ENCODE results near the gene ZFYVE19. TPM values are rescaled to one million over a fixed set of nuclear protein-coding genes. Genes with fewer than 3 reads are reported as not detected.

ZFYVE19 gene
- total and polyA plus RNA-seq, 8 donors = 23.6 to 32.3 (median 29.7) TPM

GRCh38 chr15:40787344-40787841 is 19.5 kb upstream of the ZFYVE19 start:
- intact Hi-C loops (cut with DNase I) = no loop called here
- DNase-seq (peak in 2 of 4 donors; percentile 57 to 76), ATAC-seq (peak; percentile 71)
- H3K27ac ChIP-seq = peak overlapping the region; percentile 66 to 67
- H3K4me3 ChIP-seq = no peak overlapping the region
- H3K36me3 ChIP-seq = peaks cover 0 to 10% of the 10 kb centered on the region in 2 donors
- H3K4me1 ChIP-seq = peaks cover 8 to 32% of the 10 kb centered on the region in 2 donors
- H3K9me3 ChIP-seq = no peaks in the 10 kb centered on the region
- H3K27me3 ChIP-seq = no peaks in the 10 kb centered on the region
- TF ChIP-seq, protein P1, sequence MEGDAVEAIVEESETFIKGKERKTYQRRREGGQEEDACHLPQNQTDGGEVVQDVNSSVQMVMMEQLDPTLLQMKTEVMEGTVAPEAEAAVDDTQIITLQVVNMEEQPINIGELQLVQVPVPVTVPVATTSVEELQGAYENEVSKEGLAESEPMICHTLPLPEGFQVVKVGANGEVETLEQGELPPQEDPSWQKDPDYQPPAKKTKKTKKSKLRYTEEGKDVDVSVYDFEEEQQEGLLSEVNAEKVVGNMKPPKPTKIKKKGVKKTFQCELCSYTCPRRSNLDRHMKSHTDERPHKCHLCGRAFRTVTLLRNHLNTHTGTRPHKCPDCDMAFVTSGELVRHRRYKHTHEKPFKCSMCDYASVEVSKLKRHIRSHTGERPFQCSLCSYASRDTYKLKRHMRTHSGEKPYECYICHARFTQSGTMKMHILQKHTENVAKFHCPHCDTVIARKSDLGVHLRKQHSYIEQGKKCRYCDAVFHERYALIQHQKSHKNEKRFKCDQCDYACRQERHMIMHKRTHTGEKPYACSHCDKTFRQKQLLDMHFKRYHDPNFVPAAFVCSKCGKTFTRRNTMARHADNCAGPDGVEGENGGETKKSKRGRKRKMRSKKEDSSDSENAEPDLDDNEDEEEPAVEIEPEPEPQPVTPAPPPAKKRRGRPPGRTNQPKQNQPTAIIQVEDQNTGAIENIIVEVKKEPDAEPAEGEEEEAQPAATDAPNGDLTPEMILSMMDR (IDR thresholded peaks at IDR 0.05) = no peak

GRCh38 chr15:40787991-40788390 is 18.9 kb upstream of the ZFYVE19 start:
- H3K9me3 ChIP-seq = no peaks in the 10 kb centered on the region
- no peak overlapping the region for H3K4me3 ChIP-seq
- peak overlapping the region; percentile 66 to 67 for H3K27ac ChIP-seq
- H3K36me3 ChIP-seq = peaks cover 0 to 10% of the 10 kb centered on the region in 2 donors
- ATAC-seq = no peak
- H3K27me3 ChIP-seq = no peaks in the 10 kb centered on the region
- peaks cover 8 to 32% of the 10 kb centered on the region in 2 donors for H3K4me1 ChIP-seq
- TF ChIP-seq, protein P1 (IDR thresholded peaks at IDR 0.05) = no peak
- DNase-seq = peak in 1 of 4 donors; percentile 18
- intact Hi-C loops (cut with DNase I) = no loop called here

- peaks cover 8 to 42% of the 10 kb centered on the region in 2 donors for H3K4me1 ChIP-seq
- TF ChIP-seq, protein P1 (IDR thresholded peaks at IDR 0.05) = no peak
- H3K4me3 ChIP-seq = no peak overlapping the region
- no peaks in the 10 kb centered on the region for H3K9me3 ChIP-seq
- H3K27me3 ChIP-seq = no peaks in the 10 kb centered on the region
- H3K36me3 ChIP-seq = peaks cover 0 to 10% of the 10 kb centered on the region in 2 donors
- H3K27ac ChIP-seq = peak overlapping the region in 1 of 2 donors; percentile 66
- intact Hi-C loops (cut with DNase I) = no loop called here
- ATAC-seq (no peak), DNase-seq (no peak)
Observed at GRCh38 chr15:40789119-40789518, 17.8 kb upstream of the ZFYVE19 start.

DNA sequence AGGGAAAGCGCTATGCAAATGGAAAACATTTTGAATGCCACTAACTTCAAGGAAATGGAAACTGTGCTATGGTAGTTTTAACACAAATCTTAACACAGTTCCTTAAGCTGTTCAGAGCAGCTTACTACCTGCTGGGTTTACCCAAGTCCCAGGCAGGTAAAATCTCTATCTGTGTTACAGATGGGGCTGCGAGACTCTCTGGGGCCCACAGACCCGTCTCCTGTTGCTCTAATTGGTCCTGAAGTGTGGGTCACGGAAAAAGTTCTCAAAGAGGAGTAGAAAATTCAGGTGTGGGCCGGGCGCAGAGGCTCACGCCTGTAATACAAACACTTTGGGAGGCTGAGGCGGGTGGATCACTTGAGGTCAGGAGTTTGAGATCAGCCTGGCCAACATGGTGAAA is 16.9 kb upstream of the ZFYVE19 start:
- Histone ChIP-seq H3K4me1 (peaks cover 8 to 51% of the 10 kb centered on the region in 2 donors), H3K4me3 (no peak overlapping the region), H3K36me3 (peaks cover 0 to 10% of the 10 kb centered on the region in 2 donors), H3K27ac (no peak overlapping the region), H3K9me3 (no peaks in the 10 kb centered on the region), H3K27me3 (no peaks in the 10 kb centered on the region)
- peak; percentile 3 for ATAC-seq
- intact Hi-C loops (cut with DNase I) = no loop called here
- TF ChIP-seq, protein P1 (IDR thresholded peaks at IDR 0.05) = no peak
- no peak for DNase-seq

DNA sequence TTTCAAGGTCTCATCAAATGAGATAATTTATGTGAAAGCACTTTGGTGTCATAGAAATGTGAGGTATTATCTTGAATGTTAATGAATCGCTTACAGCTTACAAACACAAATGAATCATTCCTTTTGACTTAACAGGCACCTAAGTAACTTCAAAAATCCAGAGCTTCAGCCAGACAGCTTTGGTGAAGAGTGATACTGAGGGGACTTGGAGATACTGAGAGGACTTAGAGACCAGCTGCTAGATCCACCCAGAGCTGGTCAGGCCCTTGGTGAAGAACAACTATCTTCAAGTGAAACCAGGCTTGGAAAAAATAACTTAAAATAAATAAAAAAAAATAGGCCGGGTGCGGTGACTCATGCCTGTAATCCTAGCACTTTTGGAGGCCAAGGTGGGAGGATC is 16.2 kb upstream of the ZFYVE19 start:
- H3K27ac ChIP-seq = no peak overlapping the region
- no peaks in the 10 kb centered on the region for H3K27me3 ChIP-seq
- DNase-seq (no peak), ATAC-seq (no peak)
- TF ChIP-seq, protein P1 (IDR thresholded peaks at IDR 0.05) = no peak
- no peak overlapping the region for H3K4me3 ChIP-seq
- peaks cover 8 to 58% of the 10 kb centered on the region in 2 donors for H3K4me1 ChIP-seq
- no peaks in the 10 kb centered on the region for H3K9me3 ChIP-seq
- intact Hi-C loops (cut with DNase I) = no loop called here
- peaks cover 0 to 10% of the 10 kb centered on the region in 2 donors for H3K36me3 ChIP-seq
